Left renal cortex interstitium (tissue), 4 donors: Measurements from ENCODE around the gene ANKRD33B. TPM values are rescaled to one million over a fixed set of nuclear protein-coding genes. Genes with fewer than 3 reads are reported as not detected.
"Not testable (repeated sequence)": the region's sequence is repeated elsewhere in the genome, so short reads cannot be mapped to it uniquely, and the experiment has no call there.

Experiments used
- DNase-seq, 4 donors: peaks; one replicate each; pipeline ENCODE4 v3.0.0-alpha.2; 2013; ENCODE audit warnings: low read depth in 4 of 4, low spot score in 2 of 4, missing footprints in 1 of 4
- polyA plus RNA-seq, 4 donors: library from polyadenylated mRNA; unstranded; fragments of 120-200 nt; gene quantifications; one replicate each; pipeline ENCODE4 v1.2.1, GENCODE V29; 2013; ENCODE audit not compliant: insufficient read length in 4 of 4

Gene ANKRD33B
- 1 to 10 TPM; 1.5 to 1.7 (median 1.6) TPM for polyA plus RNA-seq

DNA sequence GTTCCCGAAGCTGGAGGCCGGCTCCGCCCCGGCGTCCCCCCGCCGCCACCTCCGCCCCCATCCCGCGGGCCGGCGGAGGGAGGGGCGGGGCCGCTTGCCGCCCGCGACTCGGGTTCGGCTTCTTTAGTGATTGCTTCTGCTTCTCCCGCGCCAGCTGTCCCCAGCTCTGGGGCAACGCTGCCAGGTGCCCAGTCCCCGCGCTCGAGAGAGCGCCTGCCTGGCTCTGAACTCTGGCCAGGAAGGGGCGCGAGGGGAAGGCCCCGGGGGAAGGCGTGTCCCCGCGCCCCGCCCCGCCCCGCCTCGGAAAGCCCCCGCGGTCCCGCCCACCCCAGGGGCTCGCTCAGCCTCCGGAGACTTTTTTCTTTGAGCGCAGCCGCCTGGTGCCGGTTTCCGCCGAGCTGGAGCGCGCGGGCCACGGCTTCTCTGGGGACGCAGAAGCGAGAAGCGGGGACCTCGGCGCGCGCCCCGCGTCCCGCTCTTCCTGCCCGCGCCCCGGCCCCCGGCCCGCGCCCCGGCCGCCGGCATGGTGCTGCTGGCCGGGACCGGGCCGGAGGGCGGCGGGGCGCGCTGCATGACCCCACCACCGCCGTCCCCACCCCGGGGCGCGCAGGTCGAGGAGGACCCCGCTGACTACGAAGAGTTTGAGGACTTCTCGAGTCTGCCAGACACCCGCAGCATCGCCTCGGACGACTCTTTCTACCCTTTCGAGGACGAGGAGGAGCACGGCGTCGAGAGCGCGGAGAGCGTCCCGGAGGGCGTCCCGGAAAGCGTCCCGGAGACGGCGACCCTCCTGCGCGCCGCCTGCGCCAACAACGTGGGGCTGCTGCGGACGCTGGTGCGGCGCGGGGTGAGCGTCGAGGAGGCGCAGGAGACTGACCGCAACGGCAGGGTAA is at the start of gene ANKRD33B:
Gene ANKRD33B (plus strand): TSS at position 126 of the 893 bp plus-strand sequence. CDS start 398 bp downstream, at position 524.
- DNase-seq, result no peak

DNA sequence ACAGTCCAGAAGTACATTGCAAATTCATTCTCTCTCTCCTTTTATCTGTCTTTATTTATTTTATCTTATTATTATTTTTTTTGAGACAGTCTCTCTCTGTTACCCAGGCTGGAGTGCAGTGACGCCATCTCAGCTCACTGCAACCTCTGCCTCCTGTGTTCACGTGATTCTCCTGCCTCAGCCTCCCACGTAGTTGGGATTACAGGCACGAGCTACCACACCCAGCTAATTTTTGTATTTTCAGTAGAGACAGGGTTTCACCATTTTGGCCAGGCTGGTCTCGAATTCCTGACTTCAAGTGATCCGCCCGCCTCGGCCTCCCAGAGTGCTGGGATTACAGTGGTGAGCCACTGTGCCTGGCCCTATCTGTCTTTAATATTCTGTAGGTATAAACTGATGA is 49.3 kb upstream of the ANKRD33B start:
- not testable (repeated sequence) for DNase-seq

- DNase-seq, result no peak
Observed at GRCh38 chr5:10515492-10515891, 48.4 kb upstream of the ANKRD33B start.

- no peak for DNase-seq
Observed at GRCh38 chr5:10518347-10518746, 45.5 kb upstream of the ANKRD33B start.

GRCh38 chr5:10519729-10520128 is 44.1 kb upstream of the ANKRD33B start:
- no peak for DNase-seq

GRCh38 chr5:10520706-10521105 is 43.2 kb upstream of the ANKRD33B start:
- DNase-seq, result no peak

DNA sequence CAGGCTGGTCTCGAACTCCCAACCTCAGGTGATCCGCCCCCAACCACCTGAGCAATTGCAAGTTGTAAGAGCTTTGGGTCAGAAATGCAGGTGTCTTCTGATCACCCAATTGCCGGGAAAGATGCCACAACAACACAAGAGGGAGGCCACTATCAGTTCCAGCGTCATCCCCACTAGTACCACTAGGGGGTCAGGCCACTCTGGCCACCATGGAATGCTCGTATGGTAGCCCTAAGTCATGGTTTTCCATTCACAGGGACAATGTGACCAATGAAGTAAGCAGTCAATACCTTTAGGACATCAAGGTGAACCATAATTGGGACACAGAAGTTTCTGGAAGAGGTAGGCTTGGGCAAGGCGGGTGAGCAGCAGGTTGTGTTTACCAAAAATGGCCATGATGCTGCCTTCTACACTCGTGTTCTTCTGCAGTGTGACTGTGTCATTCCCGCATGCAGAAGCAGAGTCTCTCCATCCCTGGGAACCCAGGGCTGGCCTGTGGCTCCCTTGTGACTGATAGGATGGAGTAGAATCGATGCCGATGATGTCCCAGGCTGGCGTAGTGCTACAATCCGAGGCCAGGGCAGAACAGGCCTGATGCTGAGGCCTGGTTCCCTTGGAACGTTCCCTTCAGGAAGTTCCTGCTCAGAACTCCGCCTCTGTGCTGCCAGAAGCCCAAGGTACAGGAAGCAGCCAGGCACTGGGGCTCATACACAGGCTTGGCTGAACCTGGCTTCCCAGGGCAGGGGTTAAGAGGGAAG is 42.2 kb upstream of the ANKRD33B start:
- no peak for DNase-seq

- DNase-seq, result no peak
Observed at GRCh38 chr5:10522224-10522611, 41.7 kb upstream of the ANKRD33B start.

DNA sequence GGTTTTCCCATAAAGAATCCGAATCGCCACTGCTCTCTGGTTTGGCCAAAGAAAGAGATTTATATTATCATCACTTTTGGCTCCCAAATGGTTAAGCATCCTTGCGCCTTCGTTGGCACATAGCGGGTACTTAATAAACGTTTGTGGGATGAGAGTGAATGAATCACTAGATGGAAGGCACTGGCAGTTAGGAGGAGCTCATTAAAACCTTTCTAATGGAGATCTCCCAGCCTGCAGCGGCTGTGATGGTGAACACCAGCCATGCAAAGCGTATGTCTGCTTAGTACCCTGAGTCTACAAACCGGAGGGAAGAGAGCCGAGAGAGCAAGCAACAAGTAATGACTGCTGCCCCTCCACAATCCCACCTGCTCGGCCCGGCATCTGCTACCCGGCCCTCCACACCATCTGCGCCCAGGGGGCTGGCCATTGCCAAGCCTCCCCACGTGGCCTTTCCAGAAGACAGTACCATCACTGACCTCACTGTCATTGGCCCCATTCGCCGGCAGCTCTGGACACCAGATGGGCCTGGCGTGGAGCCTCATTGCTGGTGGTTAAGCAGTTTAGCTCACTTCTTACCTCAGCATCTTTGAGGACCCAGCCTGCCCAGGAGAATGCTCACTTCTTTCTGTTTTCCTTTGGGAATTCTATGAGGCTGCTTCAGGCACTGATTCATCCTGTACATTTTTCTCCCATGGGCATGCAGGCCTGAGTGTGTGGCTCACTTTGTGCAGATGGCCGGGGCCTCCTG is 39.3 kb upstream of the ANKRD33B start:
- no peak for DNase-seq

- no peak for DNase-seq
Observed at GRCh38 chr5:10525124-10525495, 38.8 kb upstream of the ANKRD33B start.

GRCh38 chr5:10527281-10527950 is 36.5 kb upstream of the ANKRD33B start:
- DNase-seq, result no peak

- no peak for DNase-seq
Observed at GRCh38 chr5:10528056-10528816, 35.6 kb upstream of the ANKRD33B start.

DNA sequence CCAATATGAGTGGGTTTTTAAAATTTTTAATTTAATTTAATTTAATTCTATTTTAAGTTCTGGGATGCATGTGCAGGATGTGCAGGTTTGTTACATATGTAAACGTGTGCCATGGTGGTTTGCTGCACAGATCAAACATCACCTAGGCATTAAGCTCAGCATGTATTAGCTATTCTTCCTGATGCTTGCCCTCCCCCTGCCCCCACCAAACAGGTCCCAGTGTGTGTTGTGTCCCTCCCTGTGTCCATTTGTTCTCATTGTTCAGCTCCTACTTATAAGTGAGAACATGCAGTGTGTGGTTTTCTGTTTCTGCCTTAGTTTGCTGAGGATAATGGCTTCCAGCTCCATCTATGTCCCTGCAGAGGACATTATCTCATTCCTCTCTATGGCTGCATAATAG is 35.0 kb upstream of the ANKRD33B start:
- DNase-seq, result no peak

DNA sequence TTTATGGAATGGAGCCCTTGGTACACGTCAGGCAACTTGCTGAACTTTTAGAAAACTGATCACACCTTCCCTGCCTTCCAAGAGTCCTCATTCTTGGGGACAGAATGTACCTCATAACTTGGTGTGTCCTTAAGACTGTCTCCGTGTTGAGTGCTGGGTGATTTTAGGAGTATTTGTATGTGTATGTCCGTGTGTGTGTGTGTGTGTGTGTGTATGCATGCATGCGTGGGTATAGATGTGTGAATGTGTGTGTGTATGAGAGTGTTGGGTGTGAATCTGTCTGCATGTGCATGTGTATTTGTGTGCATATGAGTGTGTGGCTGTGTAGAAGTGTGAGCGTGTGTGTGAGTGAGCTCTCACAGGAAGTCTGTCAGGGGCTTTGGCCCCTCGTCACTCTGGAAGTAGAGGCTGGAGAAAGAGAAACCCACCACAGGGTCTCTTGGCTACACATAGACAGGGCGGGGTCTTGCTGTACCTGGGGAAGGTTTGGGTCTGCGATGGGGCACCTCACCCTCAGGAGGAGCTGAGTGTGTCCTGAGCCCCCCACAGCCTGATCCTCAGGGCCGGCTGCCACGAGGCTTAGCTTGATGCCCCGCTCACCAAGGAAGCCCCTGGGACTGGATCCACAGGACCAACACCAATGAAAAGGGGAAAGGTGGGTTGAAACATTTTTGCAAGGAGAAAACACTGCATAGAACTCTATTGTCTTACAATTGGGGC is 33.1 kb upstream of the ANKRD33B start:
- no peak for DNase-seq

DNA sequence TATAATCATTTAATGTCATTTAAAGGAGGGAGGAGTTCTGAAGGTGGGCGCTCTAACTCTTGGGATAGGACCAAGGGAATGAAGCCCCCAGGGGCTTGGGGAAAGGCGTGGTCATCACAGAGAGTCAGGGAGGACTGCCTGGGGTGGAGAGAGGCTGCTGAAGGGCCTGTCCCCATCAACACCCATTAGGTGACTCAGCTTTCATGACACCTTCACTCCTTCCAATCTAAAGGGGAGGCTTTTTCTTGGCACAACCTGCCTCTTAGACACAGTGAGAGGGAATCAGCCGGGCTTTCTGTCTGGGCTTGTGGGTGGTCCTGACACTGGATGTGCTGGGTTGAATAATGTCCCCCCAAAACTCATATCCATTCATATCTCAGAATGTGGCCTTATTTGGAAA is 31.4 kb upstream of the ANKRD33B start:
- no peak for DNase-seq

GRCh38 chr5:10533226-10533625 is 30.6 kb upstream of the ANKRD33B start:
- DNase-seq, result no peak

- DNase-seq, result no peak
Observed at GRCh38 chr5:10534561-10535530, 29.0 kb upstream of the ANKRD33B start.

DNA sequence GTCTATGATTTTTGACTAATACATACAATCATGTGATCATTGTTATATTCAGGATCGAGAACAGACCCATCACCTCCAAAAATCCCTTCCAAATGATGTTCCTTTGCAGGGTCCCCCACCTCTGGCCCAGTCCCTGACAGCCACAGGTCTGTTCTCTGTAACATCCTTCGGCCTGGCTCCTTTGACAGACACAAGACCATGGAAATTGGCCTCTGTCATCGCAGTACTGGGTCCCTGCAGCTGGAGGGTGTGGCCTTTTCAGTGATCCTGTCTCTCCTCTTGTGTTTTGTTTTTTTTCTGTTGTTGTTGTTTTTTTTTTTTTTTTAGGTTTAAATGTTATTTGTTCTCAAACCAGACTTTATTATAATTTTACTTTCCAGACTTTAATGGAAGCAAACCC is 27.4 kb upstream of the ANKRD33B start:
- DNase-seq, result no peak
